HepG2 (cell line): ENCODE data around the gene ESR1. TPM values are rescaled to one million over a fixed set of nuclear protein-coding genes. Genes with fewer than 3 reads are reported as not detected.
A peak's percentile ranks its signal among the peaks of the same experiment; 100 is the strongest.

ENCODE experiments used
- ATF7 ChIP-seq, 2 experiments: fragments of 450-650 bp in 1 of 2; sonication (generic) in 1 of 2; formaldehyde crosslinking in 1 of 2; IDR thresholded peaks; 2 replicates each; pipeline versions ENCODE4 v1.4.0 to v1.6.1; 2016 to 2020; ENCODE audit warnings: antibody characterized with exemption in 1 of 2, mild to moderate bottlenecking in 1 of 2, missing genetic modification reagents in 1 of 2
- CENPX ChIP-seq: sonication (generic); formaldehyde crosslinking; IDR thresholded peaks from 2 replicates; pipeline ENCODE4 v1.9.0; 2021; ENCODE audit warnings: mild to moderate bottlenecking, missing genetic modification reagents, moderate library complexity
- FOSL1 ChIP-seq: sonication (generic); formaldehyde crosslinking; IDR thresholded peaks from 2 replicates; pipeline ENCODE4 v1.9.0; 2021; ENCODE audit warnings: missing genetic modification reagents, borderline replicate concordance
- GMEB2 ChIP-seq: IDR thresholded peaks from 2 replicates; pipeline ENCODE4 v1.6.1; 2016; ENCODE audit warnings: missing biosample characterization, missing genetic modification reagents, low read depth
- HINFP ChIP-seq: sonication (generic); formaldehyde crosslinking; IDR thresholded peaks from 2 replicates; pipeline ENCODE4 v1.4.0; 2020; ENCODE audit warnings: low read depth, mild to moderate bottlenecking, missing genetic modification reagents
- HNRNPL ChIP-seq: fragments of 200-400 bp; formaldehyde crosslinking; IDR thresholded peaks from 2 replicates; pipeline ENCODE4 v1.6.1; 2017; ENCODE audit warnings: mild to moderate bottlenecking, low read depth, low read length
- LCORL ChIP-seq, 2 experiments: fragments of 450-650 bp in 1 of 2; sonication (generic) in 1 of 2; formaldehyde crosslinking in 1 of 2; IDR thresholded peaks; 2 replicates each; pipeline versions ENCODE4 v1.5.0 to v1.6.1; 2017 to 2020; ENCODE audit warnings: antibody characterized with exemption in 1 of 2, missing genetic modification reagents in 1 of 2
- MNT ChIP-seq: fragments of 450-650 bp; IDR thresholded peaks from 2 replicates; pipeline ENCODE4 v1.6.1; 2016
- NKX3-1 ChIP-seq: sonication (generic); formaldehyde crosslinking; IDR thresholded peaks from 2 replicates; pipeline ENCODE4 v1.5.0; 2020; ENCODE audit warnings: missing genetic modification reagents
- NONO ChIP-seq, 2 experiments: fragments of 450-650 bp in 1 of 2; sonication (generic) in 1 of 2; formaldehyde crosslinking in 1 of 2; IDR thresholded peaks in 1 of 2; conservative IDR thresholded peaks in 1 of 2; 2 replicates each; pipeline versions ENCODE4 v1.6.1 to v1.8.0; 2017 to 2022; ENCODE audit warnings: mild to moderate bottlenecking in 1 of 2, missing genetic modification reagents in 1 of 2, moderate library complexity in 1 of 2
- NR2F1 ChIP-seq, 2 experiments: fragments of 450-650 bp in 1 of 2; formaldehyde crosslinking in 1 of 2; IDR thresholded peaks; 2 replicates each; pipeline versions ENCODE4 v1.5.0 to v1.6.1; 2016 to 2020; ENCODE audit warnings: mild to moderate bottlenecking in 1 of 2, missing compliant biosample characterization in 1 of 2, missing genetic modification reagents in 1 of 2, moderate library complexity in 1 of 2
- RBM39 ChIP-seq: fragments of 200-400 bp; formaldehyde crosslinking; IDR thresholded peaks from one replicate; pipeline ENCODE4 v1.6.1; 2018; ENCODE audit warnings: antibody characterized with exemption, mild to moderate bottlenecking, low read depth, low read length; ENCODE audit not compliant: poor library complexity, severe bottlenecking
- RXRA ChIP-seq: sonication (generic); formaldehyde crosslinking; IDR thresholded peaks from 2 replicates; pipeline ENCODE4 v1.5.1; 2020; ENCODE audit warnings: missing genetic modification reagents
- SNRNP70 ChIP-seq: fragments of 200-400 bp; formaldehyde crosslinking; IDR thresholded peaks from 2 replicates; pipeline ENCODE4 v1.6.1; 2017; ENCODE audit warnings: mild to moderate bottlenecking, low read depth, low read length, moderate library complexity
- SRSF1 ChIP-seq: fragments of 200-400 bp; formaldehyde crosslinking; optimal IDR thresholded peaks from 2 replicates; pipeline ENCODE3; 2017; ENCODE audit warnings: mild to moderate bottlenecking, low read depth, low read length, moderate library complexity
- TAF1 ChIP-seq: sonication (generic); formaldehyde crosslinking; IDR thresholded peaks from 2 replicates; pipeline ENCODE4 v1.4.0; 2020; ENCODE audit warnings: missing genetic modification reagents
- TEAD3 ChIP-seq: optimal IDR thresholded peaks from 2 replicates; pipeline ENCODE3; 2016; ENCODE audit warnings: borderline replicate concordance
- ZNF275 ChIP-seq: sonication (generic); formaldehyde crosslinking; IDR thresholded peaks from 2 replicates; pipeline ENCODE4 v1.8.0; 2022; ENCODE audit warnings: missing genetic modification reagents, mild to moderate bottlenecking, inconsistent platforms, borderline replicate concordance
- ZNF577 ChIP-seq: sonication (generic); formaldehyde crosslinking; IDR thresholded peaks from 2 replicates; pipeline ENCODE4 v1.4.0; 2020; ENCODE audit warnings: mild to moderate bottlenecking, low read depth, missing genetic modification reagents, borderline replicate concordance
- ZNF629 ChIP-seq: sonication (generic); formaldehyde crosslinking; conservative IDR thresholded peaks from 2 replicates; pipeline ENCODE4 v1.5.0; 2020; ENCODE audit warnings: missing genetic modification reagents
- ZNF713 ChIP-seq: sonication (generic); formaldehyde crosslinking; IDR thresholded peaks from 2 replicates; pipeline ENCODE4 v1.4.0; 2020; ENCODE audit warnings: mild to moderate bottlenecking, missing genetic modification reagents
- ZNF879 ChIP-seq: sonication (generic); formaldehyde crosslinking; IDR thresholded peaks from 2 replicates; pipeline ENCODE4 v1.8.1; 2023; ENCODE audit warnings: missing genetic modification reagents
- polyA plus RNA-seq, 8 experiments: library from polyadenylated mRNA; depleted of rRNA in 3 of 8; stranded (reverse) in 7 of 8; unstranded in 1 of 8; fragments of >200 nt; fragmentation: Illumina TruSeq in 4 of 8; extraction: Trizol in 4 of 8; gene quantifications; 2 replicates each; pipeline versions ENCODE4 v1.2.1 to v1.2.3, GENCODE V29; 2011 to 2016; ENCODE audit warnings: low read depth in 4 of 8, missing spikeins in 1 of 8, mixed read lengths in 1 of 8; ENCODE audit not compliant: insufficient read depth in 1 of 8
- total RNA-seq, 5 experiments: library from RNA; depleted of rRNA; stranded (reverse); fragments of >200 nt; fragmentation: Illumina TruSeq; extraction: Trizol; gene quantifications; 2 replicates each; pipeline ENCODE4 v1.2.3, GENCODE V29; 2016; ENCODE audit warnings: low read depth in 1 of 5

ESR1 gene
- total and polyA plus RNA-seq, 2 of the 13 experiments (the other 11 are each of a cell fraction or from before 2014, with no cell fraction given), result not detected

GRCh38 chr6:151962246-151962846 lies 154.9 kb downstream of the ESR1 start (continued):
- TF ChIP-seq MNT, result no peak
- no peak for TF ChIP-seq NR2F1 (CRISPR knock-in tag; IDR thresholded peaks at IDR 0.05)
- no peak for TF ChIP-seq HINFP (CRISPR knock-in tag)
- TF ChIP-seq RXRA (CRISPR knock-in tag), result no peak
- TF ChIP-seq ZNF629, result no peak
- no peak for TF ChIP-seq SRSF1
- TF ChIP-seq SNRNP70, result no peak
- no peak for TF ChIP-seq TAF1 (CRISPR knock-in tag)
- TF ChIP-seq NKX3-1 (CRISPR knock-in tag), result no peak
- no peak for TF ChIP-seq ZNF713 (CRISPR knock-in tag)
- peak; percentile 27; the same call in 1 of the 2 replicates for TF ChIP-seq LCORL (IDR thresholded peaks at IDR 0.05)
- no peak for TF ChIP-seq LCORL (CRISPR knock-in tag; IDR thresholded peaks at IDR 0.05)
- no peak for TF ChIP-seq ATF7 (IDR thresholded peaks at IDR 0.05)
- TF ChIP-seq ATF7 (CRISPR knock-in tag; IDR thresholded peaks at IDR 0.05), result no peak
- TF ChIP-seq CENPX, result no peak
- TF ChIP-seq TEAD3 (CRISPR knock-in tag), result no peak
- TF ChIP-seq ZNF275 (CRISPR knock-in tag), result no peak
- TF ChIP-seq NONO (IDR thresholded peaks at IDR 0.05), result no peak
- no peak for TF ChIP-seq NONO (CRISPR knock-in tag; conservative IDR thresholded peaks at IDR 0.05)
- TF ChIP-seq RBM39, result no peak
- no peak for TF ChIP-seq ZNF577 (CRISPR knock-in tag)
- TF ChIP-seq FOSL1 (CRISPR knock-in tag), result no peak
- TF ChIP-seq HNRNPL, result no peak
- TF ChIP-seq GMEB2 (CRISPR knock-in tag), result no peak
- TF ChIP-seq ZNF879 (CRISPR knock-in tag), result no peak
